GM19438 (cell line): Measurements from ENCODE around the gene ELMOD3.
"Not testable (repeated sequence)": the region's sequence is repeated elsewhere in the genome, so short reads cannot be mapped to it uniquely, and the experiment has no call there.

ENCODE experiments used
- ATAC-seq: cut with Tn5 transposase; IDR thresholded peaks from one replicate; pipeline ENCODE4 v1.9.1; 2021; ENCODE audit warnings: low read depth; ENCODE audit not compliant: unreplicated experiment

ELMOD3 gene

DNA sequence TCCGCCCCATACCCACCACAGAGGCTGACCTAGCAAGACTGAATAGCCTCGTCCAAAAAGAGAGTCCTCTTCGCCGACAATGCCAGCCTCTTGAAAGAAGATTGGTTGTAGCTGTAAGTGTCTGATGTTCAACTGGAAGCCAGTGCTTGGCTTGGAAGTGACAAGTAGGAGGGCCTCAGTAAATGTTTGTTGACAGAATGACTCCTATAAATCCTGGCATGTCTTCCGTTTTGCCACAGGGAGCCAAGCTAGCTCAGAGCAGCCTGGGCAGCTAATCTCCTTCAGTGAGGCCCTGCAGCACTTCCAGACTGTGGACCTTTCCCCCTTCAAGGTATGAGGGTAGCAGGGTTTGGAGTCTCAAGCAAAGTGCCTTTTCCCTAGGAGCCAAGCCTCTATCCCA is 14.9 kb downstream of the ELMOD3 start:
- ATAC-seq = no peak

DNA sequence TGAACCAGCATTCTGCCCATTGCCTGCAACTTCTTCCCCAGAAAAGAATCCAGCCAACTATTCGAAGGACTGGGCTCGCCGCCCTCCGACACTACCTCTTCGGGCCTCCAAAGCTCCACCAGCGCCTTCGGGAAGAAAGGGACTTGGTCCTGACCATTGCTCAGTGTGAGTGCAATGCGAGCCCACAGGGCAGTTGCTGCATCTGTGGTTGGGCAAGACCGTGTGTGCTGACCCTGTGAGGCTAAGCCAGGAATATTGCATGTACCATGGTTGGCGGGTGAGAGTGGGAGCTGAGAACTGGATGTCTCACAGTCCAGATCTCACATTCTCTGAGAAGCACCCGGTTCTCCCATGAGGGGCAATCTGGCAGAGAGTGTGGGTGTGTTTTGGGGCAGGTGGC is 16.5 kb downstream of the ELMOD3 start:
- ATAC-seq = no peak

DNA sequence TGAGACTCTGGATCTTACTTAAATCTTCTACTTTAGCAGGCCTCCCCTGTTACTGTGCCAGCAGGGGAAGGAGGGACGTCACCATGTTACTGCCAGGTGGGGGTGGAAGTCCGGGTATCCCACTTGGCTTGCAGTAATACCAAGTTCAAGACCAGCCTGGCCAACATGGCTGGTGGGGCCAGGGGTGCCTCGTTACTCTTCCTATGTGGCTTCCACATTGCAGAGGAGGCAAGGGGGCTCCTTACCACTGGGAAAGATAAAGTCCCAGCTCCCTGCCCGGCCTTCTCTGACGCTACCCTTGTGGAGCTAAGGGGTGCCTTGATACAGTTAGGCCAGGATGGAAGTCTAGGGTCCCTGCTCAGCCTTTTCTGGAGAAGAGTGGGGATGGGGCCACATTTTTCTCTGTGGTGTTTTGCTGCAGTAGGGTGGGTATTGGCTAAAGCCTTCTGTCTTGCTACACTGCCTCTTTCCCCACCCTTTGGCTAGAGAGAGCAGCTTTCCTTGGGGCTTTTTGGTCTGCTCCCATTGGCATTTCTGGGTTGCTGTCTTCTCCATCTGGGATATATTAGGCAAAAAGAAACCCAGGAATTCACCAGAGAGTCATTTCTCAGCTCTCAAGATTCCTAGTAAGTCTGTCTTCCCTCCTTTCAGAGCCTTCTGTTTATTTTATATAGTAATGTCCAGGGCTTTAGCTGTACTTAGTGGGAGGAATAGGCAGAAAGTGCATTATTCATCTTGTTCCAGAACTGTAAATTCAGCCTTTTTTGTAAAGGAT is 21.9 kb downstream of the ELMOD3 start:
- no peak for ATAC-seq

DNA sequence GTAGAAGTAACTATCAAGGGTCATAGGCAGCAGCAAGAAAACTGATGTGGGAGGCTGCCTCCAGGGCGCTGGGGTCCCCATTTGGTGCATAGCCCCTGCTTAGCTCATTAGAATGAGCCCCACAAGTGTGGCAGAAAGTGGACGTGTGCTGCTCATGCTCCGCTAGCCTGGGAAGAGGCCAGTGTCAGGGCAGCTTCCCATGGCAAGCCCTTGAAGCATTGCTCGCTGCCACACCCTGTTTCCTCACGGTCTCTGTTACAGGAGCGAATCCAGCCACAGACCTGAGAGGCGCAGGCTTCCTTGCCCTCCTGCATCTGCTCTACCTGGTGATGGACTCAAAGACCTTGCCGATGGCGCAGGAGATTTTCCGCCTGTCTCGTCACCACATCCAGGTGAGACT is 22.5 kb downstream of the ELMOD3 start:
- ATAC-seq = no peak

DNA sequence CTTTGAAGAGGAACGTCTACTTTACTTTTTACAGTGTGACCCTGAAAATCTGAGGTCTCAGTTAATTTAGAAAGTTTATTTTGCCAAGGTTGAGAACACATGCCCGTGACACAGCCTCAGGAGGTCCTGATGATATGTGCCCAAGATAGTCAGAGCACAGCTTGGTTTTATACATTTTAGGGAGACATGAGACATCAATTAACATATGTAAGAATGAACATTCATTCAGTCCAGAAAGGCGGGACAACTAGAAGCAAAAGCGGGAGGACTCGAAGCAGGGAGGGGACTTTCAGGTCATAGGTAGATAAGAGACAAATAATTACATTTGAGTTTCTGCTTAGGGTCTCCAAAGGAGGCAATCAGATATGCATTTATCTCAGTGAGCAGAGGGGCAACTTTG is 23.7 kb downstream of the ELMOD3 start:
- ATAC-seq = no peak

DNA sequence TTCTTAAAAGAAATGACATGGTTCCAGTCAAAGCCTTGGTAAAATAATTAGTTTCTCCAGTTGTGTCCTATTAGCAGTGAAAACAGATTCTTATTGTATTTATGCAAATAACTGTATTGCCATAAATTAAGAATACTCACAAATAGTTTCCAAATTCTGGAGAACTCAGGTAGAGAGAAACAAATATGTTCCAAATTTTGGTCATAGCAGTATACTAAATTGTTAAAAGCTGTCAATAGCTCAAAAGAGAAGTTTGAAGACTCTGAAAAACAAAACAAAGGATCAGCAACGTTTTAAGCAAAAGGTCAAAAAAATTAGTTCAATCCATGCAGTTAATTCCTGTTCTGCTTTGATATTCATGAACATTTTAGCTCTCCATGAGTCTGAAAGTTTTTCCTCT is 25.5 kb downstream of the ELMOD3 start:
- no peak for ATAC-seq

DNA sequence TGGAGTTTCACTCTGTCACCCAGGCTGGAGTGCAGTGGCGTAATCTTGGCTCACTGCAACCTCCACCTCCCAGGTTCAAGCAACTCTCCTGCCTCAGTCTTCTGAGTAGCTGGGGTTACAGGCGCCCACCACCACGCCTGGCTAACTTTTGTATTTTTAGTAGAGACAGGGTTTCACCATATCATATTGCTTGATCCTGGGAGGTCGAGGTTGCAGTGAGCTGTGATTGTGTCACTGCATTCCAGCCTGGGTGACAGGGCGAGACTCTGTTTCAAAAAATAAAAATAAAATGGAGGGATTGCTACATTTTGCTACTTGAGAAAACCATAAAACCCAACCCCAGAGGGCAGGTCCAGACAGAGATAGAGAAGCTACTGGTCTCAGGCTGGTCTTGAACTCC is 28.6 kb downstream of the ELMOD3 start:
- not testable (repeated sequence) for ATAC-seq

DNA sequence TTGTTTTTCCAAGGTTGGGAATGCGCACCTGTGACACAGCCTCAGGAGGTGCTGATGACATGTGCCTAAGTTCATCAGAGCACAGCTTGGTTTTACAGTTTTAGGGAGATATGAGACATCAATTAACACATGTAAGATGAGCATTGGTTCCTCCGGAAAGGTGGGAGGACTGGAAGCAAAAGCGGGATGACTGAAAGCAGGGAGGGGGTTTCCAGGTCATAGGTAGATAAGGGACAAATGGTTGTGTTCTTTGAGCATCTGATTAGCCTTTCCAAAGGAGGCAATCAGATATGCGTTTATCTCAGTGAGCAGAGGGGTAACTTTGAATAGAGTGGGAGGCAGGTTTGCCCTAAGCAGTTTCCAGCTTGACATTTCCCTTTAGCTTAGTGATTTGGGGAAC is 29.3 kb downstream of the ELMOD3 start:
- ATAC-seq = no peak

DNA sequence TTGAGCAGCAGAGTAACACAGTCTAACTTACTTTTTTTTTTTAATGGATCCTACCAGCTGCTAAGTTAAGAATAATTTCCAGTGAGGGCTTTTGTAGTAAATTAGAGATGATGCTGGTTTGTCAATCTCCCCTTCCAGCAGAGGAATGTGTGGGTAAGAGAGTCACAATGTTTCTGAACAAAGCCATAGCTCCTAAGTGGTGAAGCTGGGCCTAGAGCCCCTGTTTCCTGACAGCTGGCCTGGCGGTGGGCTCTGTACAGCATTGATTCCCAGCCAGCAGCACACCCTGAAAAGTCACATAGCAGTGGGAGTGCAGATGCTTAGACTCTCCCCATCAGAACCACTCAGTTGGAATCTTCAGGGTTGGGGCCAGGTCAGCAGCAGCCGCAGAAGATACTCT is 31.2 kb downstream of the ELMOD3 start:
- no peak for ATAC-seq

DNA sequence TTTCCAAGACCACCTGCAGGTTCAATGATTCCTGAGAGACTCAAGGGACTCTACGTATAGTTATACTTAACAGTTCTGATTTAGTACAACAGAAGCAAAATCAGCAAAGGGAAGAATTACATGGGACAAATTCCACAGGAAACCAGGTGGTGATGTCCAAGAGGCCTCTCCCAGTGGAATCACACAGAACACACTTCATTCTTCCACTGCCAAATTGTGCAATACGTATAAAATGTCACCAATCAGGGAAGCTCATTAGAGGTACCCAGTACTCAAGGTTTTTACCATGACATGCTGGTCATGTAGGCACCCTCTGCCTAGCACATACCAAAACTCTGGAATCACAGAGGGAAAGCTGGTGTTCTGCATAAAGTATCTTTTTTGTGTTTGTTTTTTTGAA is 33.2 kb downstream of the ELMOD3 start:
- ATAC-seq = no peak

DNA sequence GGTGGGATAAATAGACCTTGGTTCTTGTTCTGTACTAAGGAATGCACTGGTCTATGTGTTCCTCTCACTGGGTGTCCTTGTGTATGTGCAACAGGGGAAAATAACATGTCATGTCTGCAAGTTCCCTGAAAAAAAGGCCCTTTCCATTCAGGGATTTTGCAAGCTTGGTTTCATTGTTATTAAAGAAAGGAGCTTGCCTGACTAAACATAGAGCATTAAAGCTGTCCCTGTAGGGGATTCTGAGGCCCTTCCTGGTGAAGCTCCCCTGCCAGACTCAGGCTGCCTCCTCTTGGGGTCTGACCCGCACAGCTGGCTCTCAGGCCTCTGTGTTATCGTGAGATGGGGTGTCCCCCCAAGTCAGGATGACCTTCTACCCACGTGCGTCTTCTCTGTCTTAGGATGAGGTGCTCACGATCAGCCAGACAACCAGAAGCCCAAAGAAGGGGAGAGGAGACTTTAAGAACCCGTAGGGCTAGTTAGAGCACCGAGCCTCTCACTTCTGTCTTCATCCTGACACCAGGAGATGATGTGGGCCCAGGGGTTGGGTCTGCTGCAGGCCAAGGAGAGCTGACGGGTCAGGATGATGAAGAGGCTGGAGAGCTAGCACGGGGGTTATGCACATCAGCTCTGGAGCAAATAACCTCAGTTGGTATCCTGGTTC is 34.4 kb downstream of the ELMOD3 start:
- no peak for ATAC-seq

DNA sequence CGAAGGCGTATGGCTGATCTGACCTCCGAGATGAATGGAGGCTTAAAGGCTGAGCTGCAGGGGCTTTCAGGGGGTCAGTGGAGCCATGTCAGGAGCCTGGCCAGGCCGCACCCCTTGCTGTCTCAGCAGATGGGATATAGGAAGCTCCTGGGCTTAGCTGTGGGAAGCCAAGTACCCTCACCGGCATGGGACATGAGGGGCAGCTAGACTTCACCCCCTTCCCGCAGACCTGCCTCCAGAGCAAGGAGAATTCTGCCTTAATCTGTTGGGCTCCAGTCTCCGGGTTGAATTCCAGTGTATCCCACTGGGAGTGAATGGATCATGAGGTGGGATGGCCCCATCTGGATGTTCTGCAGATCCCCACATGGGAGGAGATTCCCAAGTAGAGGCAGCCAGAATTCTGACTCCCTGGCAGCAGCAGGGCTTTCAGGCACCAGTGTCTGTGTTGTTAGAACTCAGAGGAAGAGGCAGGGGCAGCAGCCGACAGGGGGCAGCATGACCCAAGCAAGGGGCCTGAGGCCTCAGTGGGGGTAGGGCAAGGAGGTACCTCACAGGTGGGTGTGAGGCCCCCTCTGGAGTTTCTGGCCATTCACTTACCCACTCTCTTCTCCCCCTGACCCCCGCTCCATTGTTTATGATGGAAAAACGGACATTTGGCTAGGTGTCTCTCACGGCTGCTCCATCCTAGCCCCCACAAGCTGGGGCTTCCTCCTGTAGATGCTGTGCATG is 36.5 kb downstream of the ELMOD3 start:
- no peak for ATAC-seq

DNA sequence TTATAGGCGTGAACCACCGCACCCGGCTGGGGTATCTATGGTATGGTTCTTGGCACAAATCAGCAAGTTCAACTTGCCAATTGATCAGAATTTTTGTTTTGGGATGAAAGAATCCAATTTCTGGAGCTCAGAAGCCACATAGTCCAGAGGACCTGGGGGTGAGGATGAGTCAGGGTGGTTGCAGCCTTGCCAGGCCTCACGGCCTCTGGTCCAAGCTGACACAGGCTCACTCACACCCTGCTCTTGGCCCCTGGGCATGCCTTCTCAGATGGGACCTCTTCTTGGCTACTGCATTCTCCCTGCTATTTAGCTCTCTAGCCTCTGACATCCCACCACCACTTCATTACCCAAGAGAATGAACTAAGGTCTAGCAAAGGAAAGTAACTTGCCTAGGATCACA is 39.3 kb downstream of the ELMOD3 start:
- ATAC-seq = no peak

DNA sequence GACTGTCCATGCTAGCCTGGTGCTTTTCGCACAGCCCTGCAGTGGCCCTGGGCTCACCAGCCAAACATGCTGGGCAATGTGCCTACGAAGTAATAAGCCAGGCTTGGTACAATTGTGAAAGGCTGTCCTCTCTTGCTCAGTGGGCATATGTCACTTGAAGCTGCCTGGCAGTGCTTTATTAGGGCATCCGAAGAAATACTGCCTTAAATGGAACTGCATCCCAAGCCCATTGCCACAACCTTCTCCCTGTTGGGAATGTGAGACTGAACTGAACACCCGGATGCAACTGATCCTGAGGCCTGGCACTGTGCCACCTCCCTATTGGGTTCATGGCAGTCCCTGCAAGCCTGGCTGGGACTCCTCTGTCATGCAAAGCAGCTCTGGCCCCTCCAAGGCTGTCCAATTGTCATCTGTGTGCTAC is 39.7 kb downstream of the ELMOD3 start:
- ATAC-seq = no peak

DNA sequence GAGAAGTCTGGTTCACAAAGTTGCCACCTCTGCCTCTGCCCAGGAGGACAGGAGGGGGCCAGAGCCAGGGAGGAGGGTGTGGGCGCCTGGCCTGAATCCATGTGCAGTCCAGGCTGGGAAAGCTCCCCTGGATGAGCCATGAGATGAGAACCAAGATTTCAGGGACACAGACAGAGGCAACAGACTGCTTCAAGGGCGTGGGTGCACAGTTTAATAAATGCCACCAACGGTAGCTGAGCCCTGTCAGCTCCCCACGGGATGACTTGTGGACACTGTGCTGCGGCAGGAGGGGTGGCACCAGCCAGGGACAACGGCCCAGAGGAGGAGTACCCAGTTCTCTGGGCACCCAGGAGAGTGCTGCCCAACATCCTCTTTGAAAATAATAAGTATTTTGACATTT is 40.4 kb downstream of the ELMOD3 start:
- ATAC-seq = no peak

DNA sequence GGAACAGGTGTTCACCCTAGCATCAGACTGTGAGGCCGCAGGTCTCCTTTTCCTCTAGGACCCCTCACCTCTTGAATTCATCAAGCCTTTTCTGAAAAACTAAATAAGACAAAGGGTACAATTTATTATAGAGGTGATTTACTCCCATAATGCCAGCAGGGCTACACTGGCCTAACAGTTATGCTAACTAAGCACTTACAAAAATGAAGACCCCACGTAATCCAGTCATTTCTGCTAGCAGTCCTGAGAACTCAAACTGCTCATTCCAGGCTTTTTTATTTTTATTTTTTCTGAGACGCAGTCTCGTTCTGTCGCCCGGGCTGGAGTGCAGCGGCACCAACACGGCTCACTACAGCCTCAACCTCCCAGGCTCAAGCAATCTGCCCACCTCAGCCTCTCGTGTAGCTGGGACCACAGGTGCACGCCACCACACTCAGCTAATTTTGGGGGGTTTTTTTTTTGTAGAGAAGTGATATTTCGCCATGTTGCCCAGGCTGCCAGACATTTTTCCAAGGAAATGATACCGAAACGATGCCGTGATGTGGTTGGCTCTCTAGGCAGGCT is 41.4 kb downstream of the ELMOD3 start:
- ATAC-seq = no peak

DNA sequence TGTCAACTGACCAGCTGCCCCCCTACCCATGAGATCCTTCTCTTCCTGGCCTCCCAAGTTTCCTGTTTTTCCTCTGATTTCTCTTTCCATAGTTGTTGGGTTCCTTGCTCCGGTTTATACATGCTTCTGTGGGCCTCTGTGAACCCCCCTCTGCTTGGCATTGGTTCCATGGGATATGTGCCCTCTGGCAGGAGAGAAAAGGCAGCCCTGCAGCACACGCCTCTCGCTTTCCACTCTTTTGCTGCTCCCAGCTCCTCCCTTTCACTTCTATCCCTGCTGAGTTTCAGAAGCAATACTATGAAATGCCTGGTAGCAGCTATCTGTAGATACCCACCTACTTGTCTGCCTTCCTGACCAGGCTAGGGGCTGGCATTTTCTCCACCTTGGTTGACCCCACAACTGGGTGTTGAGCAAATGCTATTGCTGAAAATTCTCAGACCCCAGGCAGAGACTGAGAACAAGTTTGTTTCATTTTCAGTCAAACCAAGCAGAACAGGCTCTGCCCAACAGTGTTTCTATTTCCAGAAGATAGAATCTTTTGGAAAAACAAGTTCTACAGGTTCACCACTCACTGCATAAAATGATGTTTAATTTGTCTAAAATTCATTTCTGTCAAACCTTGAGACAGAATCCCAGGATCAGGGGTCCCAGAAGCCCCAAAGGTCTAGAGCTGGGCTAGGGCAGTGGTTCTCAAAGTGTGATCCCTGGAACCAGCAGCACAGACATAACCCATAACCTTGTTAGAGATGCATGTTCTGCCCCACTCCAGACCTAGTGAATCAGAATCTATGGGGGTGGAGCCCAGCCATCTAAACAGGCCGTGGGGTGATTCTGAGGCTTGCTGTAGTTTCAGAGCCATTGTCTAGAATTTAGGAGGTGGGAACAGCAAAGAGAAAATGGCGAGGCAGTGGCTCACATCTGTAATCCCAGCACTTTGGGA is 42.2 kb downstream of the ELMOD3 start:
- ATAC-seq = no peak

DNA sequence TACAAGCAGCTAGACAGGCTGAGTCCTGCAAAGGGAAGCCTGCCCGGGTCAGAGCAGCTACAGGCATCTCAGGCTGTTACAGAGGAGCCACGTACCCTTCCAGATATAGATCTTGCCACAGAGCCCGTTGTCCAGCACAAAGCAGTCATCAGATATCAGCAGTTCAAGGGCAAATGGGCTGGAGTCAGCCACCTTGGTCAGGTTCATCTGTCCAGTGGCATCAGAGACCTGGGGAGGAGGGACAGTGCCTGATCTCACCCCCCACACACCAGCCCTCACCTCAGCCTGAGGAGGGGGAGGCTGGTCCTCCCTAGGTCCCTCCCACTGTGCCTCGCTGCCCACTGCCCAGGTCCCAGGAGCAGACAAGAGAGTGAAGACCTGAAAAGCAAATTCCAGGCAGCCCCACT is 43.4 kb downstream of the ELMOD3 start:
- ATAC-seq = no peak

DNA sequence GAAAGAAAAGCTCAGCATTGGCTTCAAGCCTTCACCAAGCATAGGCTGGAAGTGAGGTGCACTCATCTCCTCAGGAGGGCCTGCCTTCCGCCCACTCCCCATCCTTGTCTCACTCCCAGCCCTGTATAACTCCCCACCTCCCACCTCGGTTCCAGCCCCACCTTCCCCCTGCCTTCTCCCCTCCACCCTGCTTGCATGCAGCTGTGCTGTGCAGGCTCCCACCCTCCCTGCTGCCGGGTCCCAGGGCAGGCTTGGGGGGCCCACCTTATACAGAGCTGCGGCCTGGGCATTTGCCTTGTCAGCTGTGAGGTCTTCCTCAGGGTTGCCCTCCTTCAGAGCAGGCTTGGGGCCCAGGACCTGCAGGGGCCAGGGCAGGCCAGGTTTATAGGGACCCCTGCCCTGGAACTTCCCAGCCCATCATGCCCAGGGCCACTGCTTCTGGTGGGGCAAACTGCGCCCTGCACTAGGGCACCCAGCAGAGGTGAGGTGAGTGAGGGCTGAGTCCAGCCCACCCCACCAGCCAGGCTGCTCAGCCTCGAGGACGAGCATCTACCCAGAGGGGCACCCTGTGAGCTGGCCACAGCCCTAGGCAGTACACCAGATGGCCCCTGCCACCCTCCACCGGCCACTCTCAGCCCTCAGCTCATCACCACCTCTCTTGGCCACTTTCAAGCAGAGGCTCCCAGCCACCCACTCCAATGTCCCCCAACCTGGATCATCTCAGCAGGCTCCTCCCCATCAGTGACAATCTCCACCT is 44.0 kb downstream of the ELMOD3 start:
- no peak for ATAC-seq

DNA sequence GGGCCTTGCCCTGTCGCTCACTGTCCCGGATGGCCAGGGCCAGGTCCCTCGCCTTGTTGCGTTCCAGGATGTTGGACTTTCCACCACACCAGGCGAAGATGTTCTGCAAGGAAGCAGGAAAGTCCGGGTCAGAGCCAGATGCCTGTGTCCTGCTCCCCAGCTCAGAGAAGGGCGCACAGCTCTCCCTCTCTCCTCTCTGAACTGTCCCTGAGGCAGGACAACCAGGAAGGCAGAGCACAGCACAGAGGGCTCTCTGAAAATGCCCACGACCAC is 44.5 kb downstream of the ELMOD3 start:
- no peak for ATAC-seq
